Natural killer cell (primary cell): Measurements from ENCODE around the gene GIMD1. TPM values are rescaled to one million over a fixed set of nuclear protein-coding genes. Genes with fewer than 3 reads are reported as not detected.

Source experiments
- ATAC-seq, 3 donors: fragments of 150-1000 bp in 2 of 3; fragments of 200-7000 bp in 1 of 3; cut with Tn5 transposase; 1 replicate in 1 of 3; 2 replicates in 2 of 3; pipeline ENCODE4 v1.10.0; 2021; ENCODE audit warnings: mild to moderate bottlenecking in 2 of 3, moderate library complexity in 2 of 3
- DNase-seq, 2 donors: peaks; one replicate each; pipeline versions ENCODE4 v3.0.0 to v3.0.0-alpha.2; 2013 to 2021; ENCODE audit warnings: mixed read lengths in 1 of 2
- H3K27ac ChIP-seq: one replicate; pipeline ENCODE4 v1.5.1; 2013; ENCODE audit warnings: mild to moderate bottlenecking, low read length
- H3K27me3 ChIP-seq: one replicate; pipeline ENCODE4 v1.6.1; 2013; ENCODE audit warnings: low read length; ENCODE audit not compliant: control insufficient read depth, insufficient read depth
- H3K36me3 ChIP-seq: one replicate; pipeline ENCODE4 v1.6.1; 2013; ENCODE audit warnings: low read length; ENCODE audit not compliant: control insufficient read depth, insufficient read depth
- H3K4me1 ChIP-seq: one replicate; pipeline ENCODE4 v1.6.1; 2013; ENCODE audit warnings: low read length; ENCODE audit not compliant: control insufficient read depth, insufficient read depth
- H3K4me3 ChIP-seq: one replicate; pipeline ENCODE4 v1.5.1; 2013; ENCODE audit warnings: low read length
- H3K9me3 ChIP-seq: one replicate; pipeline ENCODE4 v1.6.1; 2013; ENCODE audit warnings: low read length; ENCODE audit not compliant: control insufficient read depth, insufficient read depth
- H3K27ac Mint-ChIP-seq, 2 donors: one replicate each; pipeline ENCODE4 v1.8.0; 2022; ENCODE audit warnings: mild to moderate bottlenecking in 2 of 2, mixed read lengths in 2 of 2, moderate library complexity in 1 of 2
- H3K27me3 Mint-ChIP-seq, 2 donors: one replicate each; pipeline ENCODE4 v1.8.0; 2022; ENCODE audit warnings: low read depth in 2 of 2, mixed read lengths in 2 of 2
- H3K36me3 Mint-ChIP-seq: one replicate; pipeline ENCODE4 v1.8.0; 2022; ENCODE audit warnings: mixed read lengths
- H3K4me1 Mint-ChIP-seq, 2 donors: one replicate each; pipeline ENCODE4 v1.8.0; 2022; ENCODE audit warnings: mixed read lengths in 2 of 2
- H3K4me3 Mint-ChIP-seq: one replicate; pipeline ENCODE4 v1.8.0; 2022; ENCODE audit warnings: mild to moderate bottlenecking, moderate library complexity, mixed read lengths
- H3K9me3 Mint-ChIP-seq, 2 donors: one replicate each; pipeline ENCODE4 v1.8.0; 2022; ENCODE audit warnings: mixed read lengths in 2 of 2
- WGBS: methylation state at CpG from one replicate; pipeline ENCODE4 v1.1.7; 2013; ENCODE audit warnings: missing lambda C conversion rate; ENCODE audit not compliant: insufficient coverage; 5-methylcytosine and 5-hydroxymethylcytosine counted together
- intact Hi-C: fragments of 100-400 bp; cut with micrococcal nuclease; formaldehyde crosslinking; loops from one replicate; pipeline ENCODE4 v1.14.2; 2022
- total RNA-seq, 4 donors: library from RNA; stranded (reverse); fragments of 120-200 nt in 1 of 4; gene quantifications; one replicate each; pipeline versions ENCODE4 v1.2.3 to v1.2.4, GENCODE V29; 2013 to 2022
- TF ChIP-seq, protein P1 (sequence below): fragments of 200-600 bp; IDR thresholded peaks from one replicate; pipeline ENCODE4 v1.8.0; 2022; ENCODE audit warnings: antibody characterized with exemption

Gene GIMD1
- total RNA-seq, 3 donors from 2014 or later (not counting 1 experiment from before 2014, with no cell fraction given): not detected

DNA sequence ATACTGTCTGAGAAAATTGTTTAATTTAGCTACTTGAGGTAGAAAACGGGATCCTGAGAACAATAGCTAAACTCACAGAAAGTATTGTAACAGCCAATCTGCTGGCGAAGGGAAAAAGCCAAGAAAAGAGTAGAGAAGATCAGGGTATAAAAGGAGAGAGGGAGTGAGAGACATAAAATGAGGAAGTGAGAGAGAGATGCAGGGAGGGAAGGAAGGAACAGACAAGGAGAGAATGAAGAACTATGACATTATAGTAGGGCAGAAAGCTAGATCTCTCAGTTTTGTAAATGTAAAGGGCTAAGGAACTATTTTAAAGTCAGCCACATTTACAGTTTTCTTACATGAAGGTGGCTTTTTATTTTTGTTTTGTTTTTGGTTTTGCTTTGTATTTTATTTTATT, 1.6 kb upstream of the GIMD1 start:
- Mint-ChIP-seq H3K9me3 (no peaks in the 10 kb centered on the region), H3K4me3 (no peak overlapping the region), H3K4me1 (no peaks in the 10 kb centered on the region), H3K27me3 (peaks cover 7 to 26% of the 10 kb centered on the region in 2 donors), H3K36me3 (no peaks in the 10 kb centered on the region), H3K27ac (no peak overlapping the region)
- no peaks in the 10 kb centered on the region for H3K36me3 ChIP-seq
- H3K9me3 ChIP-seq: no peaks in the 10 kb centered on the region
- ATAC-seq: no peak
- no peak for DNase-seq
- H3K27me3 ChIP-seq: peaks cover 2% of the 10 kb centered on the region
- no peak overlapping the region for H3K4me3 ChIP-seq
- intact Hi-C loops: no loop called here
- no peak overlapping the region for H3K27ac ChIP-seq
- TF ChIP-seq, protein P1, sequence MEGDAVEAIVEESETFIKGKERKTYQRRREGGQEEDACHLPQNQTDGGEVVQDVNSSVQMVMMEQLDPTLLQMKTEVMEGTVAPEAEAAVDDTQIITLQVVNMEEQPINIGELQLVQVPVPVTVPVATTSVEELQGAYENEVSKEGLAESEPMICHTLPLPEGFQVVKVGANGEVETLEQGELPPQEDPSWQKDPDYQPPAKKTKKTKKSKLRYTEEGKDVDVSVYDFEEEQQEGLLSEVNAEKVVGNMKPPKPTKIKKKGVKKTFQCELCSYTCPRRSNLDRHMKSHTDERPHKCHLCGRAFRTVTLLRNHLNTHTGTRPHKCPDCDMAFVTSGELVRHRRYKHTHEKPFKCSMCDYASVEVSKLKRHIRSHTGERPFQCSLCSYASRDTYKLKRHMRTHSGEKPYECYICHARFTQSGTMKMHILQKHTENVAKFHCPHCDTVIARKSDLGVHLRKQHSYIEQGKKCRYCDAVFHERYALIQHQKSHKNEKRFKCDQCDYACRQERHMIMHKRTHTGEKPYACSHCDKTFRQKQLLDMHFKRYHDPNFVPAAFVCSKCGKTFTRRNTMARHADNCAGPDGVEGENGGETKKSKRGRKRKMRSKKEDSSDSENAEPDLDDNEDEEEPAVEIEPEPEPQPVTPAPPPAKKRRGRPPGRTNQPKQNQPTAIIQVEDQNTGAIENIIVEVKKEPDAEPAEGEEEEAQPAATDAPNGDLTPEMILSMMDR: no peak
- H3K4me1 ChIP-seq: no peaks in the 10 kb centered on the region
- 82% methylated on average over 2 of the region's 2 CpGs for WGBS

DNA sequence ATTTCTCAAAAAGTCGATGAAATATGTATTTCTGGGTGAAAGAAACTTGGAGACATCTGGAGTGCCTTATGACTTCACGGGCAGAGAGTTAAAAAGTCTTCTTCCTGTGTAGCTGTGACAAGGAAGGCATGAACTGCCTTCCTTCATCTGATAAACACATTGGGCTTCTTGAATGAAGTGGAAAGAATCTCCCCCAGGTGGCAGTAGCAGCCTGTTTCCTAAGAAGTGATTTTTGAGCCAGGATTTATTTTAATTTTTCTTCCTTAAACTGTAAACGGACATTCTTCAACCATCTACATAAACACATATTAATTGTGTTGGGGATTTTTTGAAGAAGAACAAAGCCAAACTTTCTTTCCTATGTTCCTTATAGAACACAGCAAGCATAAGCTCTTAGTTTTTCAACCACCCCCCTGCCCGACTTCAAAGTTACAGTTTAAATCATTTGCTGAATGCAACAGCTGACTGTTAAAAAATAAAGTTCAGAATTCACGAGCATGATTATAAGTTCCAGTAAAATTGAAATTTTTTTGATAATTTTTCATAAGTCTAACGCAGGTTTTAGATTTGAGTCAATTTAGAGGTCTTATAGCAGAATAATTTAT, 980 bp upstream of the GIMD1 start:
- H3K4me1 ChIP-seq: no peaks in the 10 kb centered on the region
- DNase-seq: peak in 1 of 2 donors; percentile 42
- H3K4me3 ChIP-seq: no peak overlapping the region
- Mint-ChIP-seq H3K36me3 (no peaks in the 10 kb centered on the region), H3K9me3 (no peaks in the 10 kb centered on the region), H3K4me1 (no peaks in the 10 kb centered on the region), H3K27me3 (peaks cover 7 to 26% of the 10 kb centered on the region in 2 donors), H3K4me3 (no peak overlapping the region), H3K27ac (no peak overlapping the region)
- peak in 1 of 3 donors; percentile 39 for ATAC-seq
- no peaks in the 10 kb centered on the region for H3K36me3 ChIP-seq
- peaks cover 2% of the 10 kb centered on the region for H3K27me3 ChIP-seq
- H3K9me3 ChIP-seq: no peaks in the 10 kb centered on the region
- intact Hi-C loops: loop anchor here (2.0 kb wide), 1 partner anchor 439 kb away; no protein-coding TSS in a partner anchor
- TF ChIP-seq, protein P1: no peak
- no peak overlapping the region for H3K27ac ChIP-seq
- WGBS: 24% methylated on average over 4 of the region's 6 CpGs

DNA sequence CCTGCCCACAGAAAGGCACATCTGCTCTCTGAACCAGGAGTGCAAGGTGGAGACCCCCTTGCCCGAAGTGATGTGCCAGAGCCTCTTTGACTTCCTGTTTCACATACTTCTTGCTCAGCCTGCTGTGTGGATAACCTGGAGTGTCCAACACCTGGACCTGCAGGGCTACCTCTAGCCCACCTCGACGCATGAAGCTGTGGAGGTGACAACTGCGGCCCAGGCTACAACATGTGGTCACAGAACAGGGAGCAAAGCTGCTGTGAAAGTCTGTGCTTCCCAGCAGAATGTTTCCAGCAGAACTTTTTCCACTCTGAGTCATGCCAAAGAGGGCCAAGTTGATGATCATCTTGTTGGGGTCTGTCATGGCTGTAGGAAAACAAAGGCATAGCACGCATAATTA, 1.5 kb downstream of the GIMD1 start:
- H3K4me1 Mint-ChIP-seq: no peaks in the 10 kb centered on the region
- no peaks in the 10 kb centered on the region for H3K4me1 ChIP-seq
- H3K27me3 Mint-ChIP-seq: peaks cover 7 to 19% of the 10 kb centered on the region in 2 donors
- intact Hi-C loops: no loop called here
- WGBS: 92% methylated on average over 5 of the region's 5 CpGs
- DNase-seq (no peak), ATAC-seq (no peak)
- H3K9me3 Mint-ChIP-seq: no peaks in the 10 kb centered on the region
- no peak overlapping the region for H3K27ac ChIP-seq
- H3K27me3 ChIP-seq: no peaks in the 10 kb centered on the region
- no peaks in the 10 kb centered on the region for H3K36me3 ChIP-seq
- H3K36me3 Mint-ChIP-seq: no peaks in the 10 kb centered on the region
- no peak overlapping the region for H3K4me3 ChIP-seq
- H3K9me3 ChIP-seq: no peaks in the 10 kb centered on the region
- TF ChIP-seq, protein P1: no peak
- H3K27ac Mint-ChIP-seq: no peak overlapping the region
- H3K4me3 Mint-ChIP-seq: no peak overlapping the region

DNA sequence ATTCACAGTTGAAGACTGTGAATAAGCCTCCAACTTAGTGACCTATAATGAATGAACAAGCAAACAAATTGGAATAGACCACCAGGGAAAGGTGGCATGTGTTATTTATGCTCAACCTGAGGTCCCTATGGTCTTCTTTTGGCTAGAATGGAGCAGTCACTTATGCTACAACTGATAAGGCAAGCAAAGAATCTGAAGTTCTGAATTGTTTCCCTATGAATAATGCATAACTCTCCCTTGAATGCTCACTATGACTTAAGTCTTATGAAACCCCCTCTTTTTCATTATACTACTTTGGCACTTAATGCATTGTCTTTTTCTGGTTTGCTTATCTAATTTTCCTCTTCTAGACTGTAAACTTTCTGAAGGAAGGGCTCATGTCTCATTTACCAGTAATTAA, 2.6 kb downstream of the GIMD1 start:
- H3K27ac Mint-ChIP-seq: no peak overlapping the region
- Histone ChIP-seq H3K36me3 (no peaks in the 10 kb centered on the region), H3K27ac (no peak overlapping the region), H3K4me3 (no peak overlapping the region), H3K27me3 (no peaks in the 10 kb centered on the region), H3K9me3 (no peaks in the 10 kb centered on the region), H3K4me1 (no peaks in the 10 kb centered on the region)
- peaks cover 7 to 19% of the 10 kb centered on the region in 2 donors for H3K27me3 Mint-ChIP-seq
- H3K4me1 Mint-ChIP-seq: no peaks in the 10 kb centered on the region
- no peak for ATAC-seq
- TF ChIP-seq, protein P1: no peak
- no peaks in the 10 kb centered on the region for H3K36me3 Mint-ChIP-seq
- no peak overlapping the region for H3K4me3 Mint-ChIP-seq
- H3K9me3 Mint-ChIP-seq: no peaks in the 10 kb centered on the region
- DNase-seq: no peak
- intact Hi-C loops: no loop called here
